NCI-H1105 treated with DMSO at 0.1 percent for 48 hours (cell line): ENCODE data around the gene DIAPH3.

Experiments used
- DNase-seq: peaks from one replicate; lab custom pipeline; 2025; lab: John Stamatoyannopoulos, UW

Gene DIAPH3

DNA sequence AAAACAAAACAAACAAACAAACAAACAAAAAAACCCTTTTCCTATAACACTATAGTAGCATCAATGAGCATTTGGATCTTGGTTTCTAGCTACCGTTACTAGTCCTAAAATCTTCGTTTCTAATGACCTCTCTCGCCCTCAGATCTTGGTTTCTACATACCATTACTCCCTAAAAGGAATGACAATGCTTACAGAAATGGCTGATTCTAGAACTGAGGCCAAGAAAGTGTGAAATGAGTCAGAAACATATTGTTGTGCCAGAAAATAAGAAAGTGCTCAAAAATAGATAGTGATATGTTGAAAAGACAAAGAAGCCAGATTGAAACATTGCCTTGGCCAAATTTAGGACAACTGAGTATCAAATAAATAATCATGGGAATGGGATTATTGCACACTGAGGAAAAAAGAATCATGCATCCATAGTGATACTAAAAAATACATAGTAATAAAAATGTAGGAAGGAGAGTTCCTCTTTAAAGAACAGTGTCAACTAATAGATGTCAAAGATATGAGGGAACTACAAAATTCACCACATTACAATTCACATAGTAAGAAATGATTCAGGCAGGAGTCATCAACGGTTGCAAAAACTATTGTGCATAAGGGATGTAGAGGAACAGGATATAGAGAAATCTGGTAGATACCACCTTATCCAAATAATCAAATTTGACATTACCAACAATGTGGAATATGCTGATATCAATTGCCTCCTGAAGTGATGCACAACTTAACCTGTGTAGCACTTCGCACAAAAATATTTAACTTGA is 386.6 kb downstream of the DIAPH3 start:
- no peak for DNase-seq

- DNase-seq = no peak
Observed at GRCh38 chr13:59774491-59774971, 389.2 kb downstream of the DIAPH3 start.

GRCh38 chr13:59771272-59771671 is 392.5 kb downstream of the DIAPH3 start:
- DNase-seq = peak; percentile 27

- no peak for DNase-seq
Observed at GRCh38 chr13:59770451-59770850, 393.3 kb downstream of the DIAPH3 start.

GRCh38 chr13:59766236-59766635 is 397.5 kb downstream of the DIAPH3 start:
- no peak for DNase-seq

GRCh38 chr13:59755632-59756290 is 408.0 kb downstream of the DIAPH3 start:
- no peak for DNase-seq

- DNase-seq = no peak
Observed at GRCh38 chr13:59754411-59754810, 409.3 kb downstream of the DIAPH3 start.

GRCh38 chr13:59750860-59751259 is 412.9 kb downstream of the DIAPH3 start:
- DNase-seq = no peak

DNA sequence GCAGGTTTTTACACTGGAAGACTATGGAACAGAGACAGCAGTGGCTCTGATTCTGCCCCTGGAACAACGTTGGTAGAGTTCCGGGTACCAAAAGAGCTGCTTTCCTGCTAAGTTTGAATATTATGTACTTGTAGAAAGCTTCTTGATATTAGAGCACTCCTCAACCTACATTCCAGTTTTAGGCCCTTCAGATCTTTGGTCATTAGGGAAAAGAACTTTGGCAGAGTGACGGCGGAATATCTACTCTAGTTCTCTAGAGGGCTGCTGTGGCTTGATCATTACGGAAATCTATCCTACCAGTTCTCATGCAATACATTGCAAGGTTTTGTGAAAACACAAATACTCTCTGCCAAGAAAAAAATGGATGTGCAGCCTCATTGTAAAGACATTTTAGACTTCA is 415.7 kb downstream of the DIAPH3 start:
- DNase-seq = no peak

GRCh38 chr13:59747529-59747928 is 416.2 kb downstream of the DIAPH3 start:
- DNase-seq = no peak

- DNase-seq = no peak
Observed at GRCh38 chr13:59746291-59746962, 417.3 kb downstream of the DIAPH3 start.

GRCh38 chr13:59745392-59745788 is 418.3 kb downstream of the DIAPH3 start:
- DNase-seq = no peak

DNA sequence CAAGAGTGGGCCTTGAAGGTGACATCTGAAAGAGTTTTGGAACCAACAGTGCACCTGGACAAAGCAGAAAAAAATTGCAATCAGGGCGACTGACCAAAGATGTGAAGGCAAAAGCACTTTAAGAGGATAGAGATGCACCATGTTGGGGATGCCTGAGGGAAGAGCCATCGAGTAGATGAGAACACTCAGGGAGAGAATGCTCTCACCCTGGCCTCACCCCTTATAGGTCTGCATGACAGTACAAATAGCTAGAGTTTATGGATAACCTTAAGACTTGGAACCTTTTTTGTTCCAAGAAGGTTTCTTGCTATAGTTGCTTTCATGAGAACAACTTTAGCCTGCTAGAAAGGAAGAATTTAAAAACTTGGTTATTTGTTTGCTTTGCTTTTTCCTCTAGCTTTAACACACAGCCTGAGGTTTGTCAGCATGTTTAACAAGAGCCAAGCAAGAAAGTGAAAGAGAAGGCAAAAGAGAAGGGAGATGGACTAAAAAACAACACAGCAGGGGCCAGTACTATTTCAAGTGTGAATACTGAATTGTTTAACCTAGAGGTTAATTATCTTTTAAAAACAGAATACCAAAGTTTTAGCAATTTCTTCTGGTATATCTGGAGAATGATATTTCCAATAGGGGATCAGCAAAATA is 418.9 kb downstream of the DIAPH3 start:
- DNase-seq = no peak

GRCh38 chr13:59743195-59743594 is 420.5 kb downstream of the DIAPH3 start:
- DNase-seq = no peak

- no peak for DNase-seq
Observed at GRCh38 chr13:59742467-59742866, 421.3 kb downstream of the DIAPH3 start.

- DNase-seq = no peak
Observed at GRCh38 chr13:59738921-59739320, 424.8 kb downstream of the DIAPH3 start.

DNA sequence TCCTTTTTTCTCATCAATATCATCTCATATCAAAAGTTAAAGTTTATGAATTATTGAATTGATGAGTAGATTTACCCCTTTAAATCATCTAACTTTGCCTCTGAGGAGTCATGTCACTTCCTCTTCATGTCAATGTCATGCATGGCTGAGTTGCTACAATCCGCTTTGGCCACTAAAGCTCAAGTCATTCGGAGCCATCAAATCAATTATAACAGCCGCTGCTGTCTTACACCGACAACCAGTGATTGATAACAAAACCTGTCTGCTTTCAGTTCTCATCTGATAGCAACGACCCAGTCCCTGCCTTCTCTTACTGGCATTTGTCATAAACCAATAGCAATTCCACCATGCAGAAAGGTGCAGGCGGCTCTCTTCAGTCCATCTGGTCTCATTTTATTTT is 429.3 kb downstream of the DIAPH3 start:
- DNase-seq = peak; percentile 24

GRCh38 chr13:59733744-59734143 is 430.0 kb downstream of the DIAPH3 start:
- no peak for DNase-seq

GRCh38 chr13:59730026-59730425 is 433.7 kb downstream of the DIAPH3 start:
- DNase-seq = no peak

- DNase-seq = peak; percentile 78
Observed at GRCh38 chr13:59728896-59729545, 434.7 kb downstream of the DIAPH3 start.

DNA sequence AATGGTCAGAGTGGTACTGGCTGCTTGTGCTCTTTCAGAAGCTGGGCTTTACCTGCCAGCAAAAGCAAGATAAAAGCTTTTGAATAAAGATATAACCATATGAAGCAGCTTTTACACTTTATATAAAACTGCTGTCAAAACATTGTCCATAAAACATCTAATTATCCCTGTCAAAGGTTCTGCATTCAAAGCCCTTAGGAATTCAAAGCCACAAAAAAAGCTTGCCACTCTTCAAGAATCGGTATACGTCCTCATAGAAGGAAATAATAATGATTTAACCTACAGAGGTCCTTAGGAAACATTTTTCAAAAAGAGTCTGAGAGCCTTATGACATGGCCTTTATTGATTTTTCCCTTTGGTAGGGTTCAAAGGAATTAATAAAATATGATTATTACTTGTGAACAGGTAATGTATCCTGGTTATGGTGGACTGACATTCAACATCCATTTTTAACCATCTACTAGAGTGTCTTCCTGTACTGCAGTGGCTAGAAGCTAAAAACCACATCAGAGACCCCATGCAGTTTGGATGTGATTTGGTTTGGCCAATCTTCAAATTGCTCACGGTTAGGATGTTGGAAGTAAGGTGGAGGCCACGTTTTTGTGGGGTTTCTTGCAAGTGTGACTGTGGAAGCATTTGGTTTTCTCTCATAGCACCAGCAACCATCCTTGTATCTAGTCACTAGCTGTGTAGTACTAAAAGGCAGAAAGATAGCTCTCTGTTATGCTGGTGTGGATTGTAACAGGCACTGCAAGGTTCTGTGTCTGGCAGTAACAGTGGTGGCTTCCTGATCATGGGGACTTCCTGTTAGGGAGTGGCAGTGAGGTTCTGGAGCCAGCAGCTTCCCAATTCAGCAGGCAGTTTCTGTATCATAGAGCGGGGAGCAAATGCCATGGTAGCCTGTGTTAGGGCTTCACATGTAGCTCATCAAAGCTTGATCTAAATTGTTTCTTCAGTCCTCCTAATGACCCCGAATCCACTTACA is 441.5 kb downstream of the DIAPH3 start:
- DNase-seq = no peak
